ENCODE data around the gene SYNGAP1. TPM values are rescaled to one million over a fixed set of nuclear protein-coding genes. Genes with fewer than 3 reads are reported as not detected.

SYNGAP1 gene
- total and polyA plus RNA-seq, 9 of the 15 experiments (the other 6 are each of a cell fraction or from before 2014, with no cell fraction given) = 0.01 to 22.8 (median 3.2) TPM

GRCh38 chr6:33458676-33459075 lies 38.8 kb downstream of the SYNGAP1 start:
- TF ChIP-seq FOXJ2 (tag; IDR thresholded peaks at IDR 0.05) (no peak), ZNF444 (CRISPR knock-in tag; IDR thresholded peaks at IDR 0.05) (no peak), SMAD4 (CRISPR knock-in tag; conservative IDR thresholded peaks at IDR 0.05) (no peak), ZNF239 (CRISPR knock-in tag; IDR thresholded peaks at IDR 0.05) (no peak), ZNF384 (IDR thresholded peaks at IDR 0.05; ENCODE audit: low read depth, low read length) (no peak), ELF4 (CRISPR knock-in tag; IDR thresholded peaks at IDR 0.05) (no peak)
- TF ChIP-seq, protein P1, sequence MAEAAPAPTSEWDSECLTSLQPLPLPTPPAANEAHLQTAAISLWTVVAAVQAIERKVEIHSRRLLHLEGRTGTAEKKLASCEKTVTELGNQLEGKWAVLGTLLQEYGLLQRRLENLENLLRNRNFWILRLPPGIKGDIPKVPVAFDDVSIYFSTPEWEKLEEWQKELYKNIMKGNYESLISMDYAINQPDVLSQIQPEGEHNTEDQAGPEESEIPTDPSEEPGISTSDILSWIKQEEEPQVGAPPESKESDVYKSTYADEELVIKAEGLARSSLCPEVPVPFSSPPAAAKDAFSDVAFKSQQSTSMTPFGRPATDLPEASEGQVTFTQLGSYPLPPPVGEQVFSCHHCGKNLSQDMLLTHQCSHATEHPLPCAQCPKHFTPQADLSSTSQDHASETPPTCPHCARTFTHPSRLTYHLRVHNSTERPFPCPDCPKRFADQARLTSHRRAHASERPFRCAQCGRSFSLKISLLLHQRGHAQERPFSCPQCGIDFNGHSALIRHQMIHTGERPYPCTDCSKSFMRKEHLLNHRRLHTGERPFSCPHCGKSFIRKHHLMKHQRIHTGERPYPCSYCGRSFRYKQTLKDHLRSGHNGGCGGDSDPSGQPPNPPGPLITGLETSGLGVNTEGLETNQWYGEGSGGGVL (CRISPR knock-in tag; IDR thresholded peaks at IDR 0.05) = no peak
- ChIA-PET POLR2A (interaction anchor here (0.6 to 1.3 kb wide), 6 partner anchors 8 to 187 kb away, joined by 3 to 8 read pairs (median 3); partner anchors contain the start of genes RPS18 and VPS52), CTCF (ENCODE audit: low intra/inter-chr PET ratio) (no interaction called here)
- Histone ChIP-seq H3K36me3 (ENCODE audit: control insufficient read depth, insufficient read depth, low read length) (peaks cover 27% of the 10 kb centered on the region), H2AFZ (ENCODE audit: low read depth, low read length) (no peak overlapping the region), H3K79me2 (ENCODE audit: control insufficient read depth, insufficient read depth, low read length) (peaks cover 25% of the 10 kb centered on the region), H4K20me1 (replicated peaks; ENCODE audit: control insufficient read depth, insufficient read depth, low read length) (no peaks in the 10 kb centered on the region), H3K9me3 (replicated peaks; ENCODE audit: control insufficient read depth, insufficient read depth, low read depth, low read length) (no peaks in the 10 kb centered on the region), H3K9ac (ENCODE audit: insufficient read depth in 1 of 2, low read depth in 2 of 2, low read length in 2 of 2) (no peak overlapping the region), H3K27me3 (ENCODE audit: control insufficient read depth in 2 of 2, insufficient read depth in 2 of 2, low read length in 2 of 2) (no peaks in the 10 kb centered on the region), H3K27ac (ENCODE audit: extremely low read depth, low read depth, low read length) (no peak overlapping the region), H3K4me1 (replicated peaks in 1 of 2; ENCODE audit: control insufficient read depth in 2 of 2, insufficient read depth in 2 of 2, low read length in 2 of 2) (peaks cover 16 to 17% of the 10 kb centered on the region in 2 experiments; a peak in 4 of 5 replicates), H3K4me2 (ENCODE audit: insufficient read depth, low read length) (no peak overlapping the region), H3K4me3 (no peak overlapping the region), H3K9me1 (ENCODE audit: control insufficient read depth, insufficient read depth, low read length) (no peaks in the 10 kb centered on the region)
- no TSS peak for BruUV-seq (replicated peaks)
- ATAC-seq = no peak
- intact Hi-C loops (cut with micrococcal nuclease) (no loop called here), in situ Hi-C loops (cut with MboI) (no loop called here)
- no peak for FAIRE-seq
- DNase-seq (ENCODE audit: extremely low read depth in 1 of 4, low spot score in 3 of 4) = no peak
- WGBS (ENCODE audit: insufficient coverage, low coverage, missing lambda C conversion rate) = 4% methylated on average over 3 of the region's 3 CpGs
